Tibial nerve (tissue), 4 donors: ENCODE data around the gene DNAJC13.

Experiments used
- EP300 ChIP-seq, 2 donors: sonication (generic); formaldehyde crosslinking; IDR thresholded peaks; one replicate each; pipeline ENCODE4 v1.6.1; 2017; ENCODE audit warnings: antibody characterized with exemption in 2 of 2, mild to moderate bottlenecking in 1 of 2
- POLR2A ChIP-seq, 2 donors: fragments of 450-650 bp; IDR thresholded peaks; one replicate each; pipeline ENCODE4 v1.6.1; 2017; ENCODE audit warnings: antibody characterized with exemption in 2 of 2, mild to moderate bottlenecking in 2 of 2, moderate library complexity in 2 of 2
- TF ChIP-seq, protein P1 (sequence below), 5 experiments: fragments of 200-600 bp in 3 of 5; fragments of 450-650 bp in 2 of 5; sonication (generic) in 3 of 5; IDR thresholded peaks; one replicate each; pipeline ENCODE4 v1.5.1; 2016 to 2019; ENCODE audit warnings: antibody characterized with exemption in 5 of 5, mild to moderate bottlenecking in 3 of 5, moderate library complexity in 2 of 5

DNA sequence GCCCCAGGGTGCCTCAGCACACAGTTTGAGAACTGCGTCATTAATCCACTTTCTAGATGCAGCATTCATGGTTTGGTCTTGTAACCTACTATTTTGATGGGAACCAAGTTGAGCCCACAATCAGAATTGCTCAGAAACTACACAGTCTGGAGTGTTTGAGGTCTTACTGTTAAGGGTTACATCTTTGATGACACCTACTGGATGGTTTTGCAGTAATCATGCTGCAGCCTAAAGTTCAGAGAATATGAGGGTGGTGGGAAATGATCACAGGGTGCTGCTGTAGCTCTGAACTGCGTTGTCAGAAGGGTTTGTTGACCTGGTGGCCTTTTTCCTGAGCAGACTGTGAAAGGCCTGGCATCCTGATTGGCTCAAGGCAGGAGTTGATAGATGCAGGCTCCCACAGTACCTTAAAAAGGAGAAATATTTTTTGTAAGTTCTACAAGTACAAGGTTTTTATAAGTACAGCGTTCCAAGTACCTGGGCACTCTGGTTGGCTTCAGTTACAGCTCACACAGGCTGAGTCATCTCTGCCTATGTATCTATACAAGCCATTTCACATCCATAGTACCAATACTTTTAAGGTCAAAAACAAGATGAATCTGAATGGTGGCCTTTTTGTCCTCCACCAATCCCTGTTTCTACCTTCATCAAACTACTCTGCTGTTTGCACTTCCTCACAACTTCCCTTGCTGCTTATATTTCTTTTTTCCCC, 119.3 kb downstream of the DNAJC13 start:
- no peak for TF ChIP-seq EP300 (IDR thresholded peaks at IDR 0.05)
- TF ChIP-seq, protein P1, sequence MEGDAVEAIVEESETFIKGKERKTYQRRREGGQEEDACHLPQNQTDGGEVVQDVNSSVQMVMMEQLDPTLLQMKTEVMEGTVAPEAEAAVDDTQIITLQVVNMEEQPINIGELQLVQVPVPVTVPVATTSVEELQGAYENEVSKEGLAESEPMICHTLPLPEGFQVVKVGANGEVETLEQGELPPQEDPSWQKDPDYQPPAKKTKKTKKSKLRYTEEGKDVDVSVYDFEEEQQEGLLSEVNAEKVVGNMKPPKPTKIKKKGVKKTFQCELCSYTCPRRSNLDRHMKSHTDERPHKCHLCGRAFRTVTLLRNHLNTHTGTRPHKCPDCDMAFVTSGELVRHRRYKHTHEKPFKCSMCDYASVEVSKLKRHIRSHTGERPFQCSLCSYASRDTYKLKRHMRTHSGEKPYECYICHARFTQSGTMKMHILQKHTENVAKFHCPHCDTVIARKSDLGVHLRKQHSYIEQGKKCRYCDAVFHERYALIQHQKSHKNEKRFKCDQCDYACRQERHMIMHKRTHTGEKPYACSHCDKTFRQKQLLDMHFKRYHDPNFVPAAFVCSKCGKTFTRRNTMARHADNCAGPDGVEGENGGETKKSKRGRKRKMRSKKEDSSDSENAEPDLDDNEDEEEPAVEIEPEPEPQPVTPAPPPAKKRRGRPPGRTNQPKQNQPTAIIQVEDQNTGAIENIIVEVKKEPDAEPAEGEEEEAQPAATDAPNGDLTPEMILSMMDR (IDR thresholded peaks at IDR 0.05) = no peak
- no peak for TF ChIP-seq POLR2A (IDR thresholded peaks at IDR 0.05)
